Kidney epithelial cell (primary cell): ENCODE measurements around the gene TMEM263. TPM values are rescaled to one million over a fixed set of nuclear protein-coding genes. Genes with fewer than 3 reads are reported as not detected.
"Not testable (repeated sequence)": the region's sequence is repeated elsewhere in the genome, so short reads cannot be mapped to it uniquely, and the experiment has no call there.

Experiments used
- DNase-seq: peaks from one replicate; pipeline ENCODE4 v3.0.0-alpha.2; 2010; ENCODE audit warnings: low read depth
- H3K27me3 ChIP-seq: 2 replicates; pipeline ENCODE4 v1.6.0; 2011; ENCODE audit warnings: low read length; ENCODE audit not compliant: control insufficient read depth, insufficient read depth
- H3K36me3 ChIP-seq: 2 replicates; pipeline ENCODE4 v1.5.1; 2011; ENCODE audit warnings: low read length; ENCODE audit not compliant: control insufficient read depth, insufficient read depth
- H3K4me3 ChIP-seq: 2 replicates; pipeline ENCODE4 v1.5.1; 2011; ENCODE audit warnings: low read depth, mild to moderate bottlenecking, control low read depth, low read length
- CTCF ChIP-seq: IDR thresholded peaks from 2 replicates; pipeline ENCODE4 v1.5.1; 2011; ENCODE audit warnings: mild to moderate bottlenecking, moderate library complexity, low read length, control low read depth, inconsistent platforms; ENCODE audit not compliant: insufficient read depth, poor library complexity, severe bottlenecking
- total RNA-seq: library from RNA; depleted of rRNA; stranded (reverse); fragments of >200 nt; gene quantifications from 2 replicates; pipeline ENCODE4 v1.2.3, GENCODE V29; 2015

The TMEM263 gene
- total RNA-seq, 1 donor from 2014 or later: 30.3 TPM

DNA sequence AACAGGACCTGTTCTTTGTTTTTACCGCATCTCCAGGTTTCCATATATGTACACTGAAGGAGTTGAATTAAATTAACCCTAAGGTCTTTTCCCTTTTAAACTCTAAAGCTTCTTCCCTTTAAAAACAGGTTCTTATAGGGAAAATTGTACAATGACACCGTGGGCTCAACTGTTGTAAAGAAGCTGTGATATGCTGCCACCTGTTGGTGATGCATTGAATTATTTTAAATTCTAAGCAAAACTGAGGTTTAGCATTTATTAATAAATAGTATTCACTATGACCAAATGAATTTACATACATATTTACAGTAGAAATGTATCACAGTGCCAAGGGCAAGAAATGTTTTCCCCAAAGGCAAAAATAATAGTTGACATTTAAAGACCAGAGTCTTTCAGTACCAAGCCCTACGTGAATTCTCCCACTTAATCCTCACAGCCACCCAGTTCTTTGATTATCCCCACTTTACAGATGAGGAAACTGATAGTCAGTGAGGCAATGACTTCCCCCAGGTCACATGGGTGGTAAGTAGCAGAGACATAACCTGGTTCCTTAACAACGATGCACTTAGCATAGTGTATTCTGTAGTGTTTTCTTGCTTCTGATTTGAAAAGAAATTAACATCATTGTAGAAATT, 35.7 kb upstream of the TMEM263 start:
- H3K36me3 ChIP-seq: no peaks in the 10 kb centered on the region
- no peak overlapping the region for H3K4me3 ChIP-seq
- no peaks in the 10 kb centered on the region for H3K27me3 ChIP-seq
- TF ChIP-seq CTCF: peak; percentile 70
- DNase-seq: no peak

DNA sequence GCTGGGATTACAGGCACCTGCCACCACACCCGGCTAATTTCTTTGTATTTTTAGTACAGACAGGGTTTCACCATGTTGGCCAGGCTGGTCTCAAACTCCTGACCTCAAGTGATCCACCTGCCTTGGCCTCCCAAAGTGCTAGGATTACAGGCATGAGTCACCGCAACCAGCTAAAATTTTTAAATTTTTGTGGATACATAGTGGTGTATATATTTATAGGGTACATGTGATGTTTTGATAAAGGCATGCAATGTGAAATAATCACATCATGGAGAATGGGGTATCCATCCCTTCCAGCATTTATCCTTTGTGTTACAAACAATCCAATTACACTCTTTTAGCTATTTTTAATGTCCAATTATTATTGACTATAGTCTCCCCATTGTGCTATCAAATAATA, 33.7 kb upstream of the TMEM263 start:
- H3K27me3 ChIP-seq, DNase-seq, H3K4me3 ChIP-seq, H3K36me3 ChIP-seq: not testable (repeated sequence)

- H3K36me3 ChIP-seq, H3K27me3 ChIP-seq, DNase-seq, H3K4me3 ChIP-seq: not testable (repeated sequence)
These were observed 32.1 kb upstream of the TMEM263 start for GRCh38 chr12:106923594-106923993.

DNA sequence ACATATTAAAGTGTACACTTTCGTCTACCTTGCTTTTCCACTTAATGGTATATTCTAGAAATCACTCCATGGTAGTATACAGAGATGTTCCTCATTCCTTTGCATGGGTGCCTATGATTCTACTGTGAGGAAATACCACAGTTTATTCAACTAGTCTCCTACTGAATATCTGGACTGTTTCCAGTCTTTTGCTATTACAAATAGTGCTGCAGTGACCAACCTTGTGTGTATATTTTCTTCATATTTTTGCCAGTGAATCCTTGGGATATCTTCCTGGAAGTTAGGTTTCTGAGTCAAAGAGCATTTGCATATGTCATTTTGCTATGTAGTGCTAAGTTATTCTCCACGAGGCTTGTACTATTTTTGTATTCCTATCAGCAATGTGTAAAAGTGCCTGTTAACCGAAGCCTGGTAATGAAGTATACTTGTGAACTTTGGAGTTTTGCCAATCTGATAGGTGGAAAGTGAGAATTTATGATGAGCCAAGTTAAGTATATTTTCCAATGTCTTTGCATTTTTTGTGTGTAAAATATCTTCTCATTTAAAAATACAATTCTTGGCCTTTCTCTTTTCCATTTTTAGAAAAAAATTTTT, 31.3 kb upstream of the TMEM263 start:
- DNase-seq: no peak
- TF ChIP-seq CTCF: no peak
- H3K27me3 ChIP-seq: no peaks in the 10 kb centered on the region
- no peaks in the 10 kb centered on the region for H3K36me3 ChIP-seq
- H3K4me3 ChIP-seq: no peak overlapping the region

DNA sequence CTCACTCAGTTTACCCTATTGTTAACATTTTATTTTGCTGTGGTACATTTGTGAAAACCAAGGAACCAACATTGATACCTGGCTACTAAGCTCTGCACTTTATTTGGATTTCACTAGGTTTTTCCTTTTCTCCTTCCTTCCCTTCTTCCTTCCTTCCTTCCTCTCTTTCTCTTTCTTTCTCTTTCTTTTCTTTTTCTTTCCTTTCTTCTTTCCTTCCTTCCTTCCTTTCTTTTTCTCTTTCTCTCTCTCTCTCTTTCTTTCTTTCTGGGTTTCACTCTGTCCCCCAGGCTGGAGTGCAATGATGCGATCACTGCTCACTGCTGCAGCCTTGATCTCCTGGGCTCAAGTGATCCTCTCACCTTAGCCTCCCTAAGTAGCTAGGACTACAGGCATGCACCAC, 29.1 kb upstream of the TMEM263 start:
- Histone ChIP-seq H3K4me3 (no peak overlapping the region), H3K36me3 (no peaks in the 10 kb centered on the region), H3K27me3 (no peaks in the 10 kb centered on the region)
- DNase-seq: no peak
- TF ChIP-seq CTCF: no peak

GRCh38 chr12:106934277-106934676, 21.4 kb upstream of the TMEM263 start:
- TF ChIP-seq CTCF: no peak
- H3K27me3 ChIP-seq: no peaks in the 10 kb centered on the region
- H3K4me3 ChIP-seq: no peak overlapping the region
- H3K36me3 ChIP-seq: no peaks in the 10 kb centered on the region
- no peak for DNase-seq

DNA sequence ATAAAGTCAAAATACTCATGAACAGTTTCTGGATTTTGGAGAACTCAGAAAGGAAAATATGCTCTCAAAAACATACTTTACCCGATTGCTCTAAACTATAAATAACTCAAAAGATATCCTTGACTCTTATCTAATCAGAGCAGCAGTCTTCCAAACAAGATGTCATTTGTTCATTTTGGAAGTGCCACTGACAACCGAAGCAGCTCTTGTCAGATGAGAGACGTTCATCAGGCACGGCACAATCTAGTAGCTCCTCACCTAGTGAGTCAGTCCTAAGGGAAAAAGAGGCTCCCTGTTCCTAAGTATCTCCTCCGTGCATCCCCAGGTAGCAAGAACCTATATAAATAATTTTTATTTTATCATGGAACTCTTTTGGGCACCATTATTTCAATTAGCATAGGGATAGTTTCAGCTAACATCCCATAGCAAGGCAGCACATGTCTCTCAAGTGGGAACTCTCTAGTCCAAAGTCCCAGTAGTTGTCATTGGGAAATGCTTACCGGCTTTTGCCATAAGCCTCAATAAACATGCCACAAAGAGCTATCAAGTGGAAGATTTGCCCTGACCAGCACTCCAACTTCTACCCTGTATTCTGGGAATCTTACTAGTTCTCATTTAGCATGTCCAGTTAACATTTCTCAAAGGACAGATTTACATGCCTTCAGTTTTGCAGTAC, 14.1 kb upstream of the TMEM263 start:
- H3K27me3 ChIP-seq: no peaks in the 10 kb centered on the region
- DNase-seq: no peak
- TF ChIP-seq CTCF: no peak
- no peak overlapping the region for H3K4me3 ChIP-seq
- H3K36me3 ChIP-seq: no peaks in the 10 kb centered on the region
